GM12801 (cell line): ENCODE measurements around the gene HRH4.

Experiments used
- CTCF ChIP-seq: IDR thresholded peaks from one replicate; pipeline ENCODE4 v1.5.1; 2011; ENCODE audit warnings: control low read depth; ENCODE audit not compliant: insufficient read length; ENCODE audit errors: extremely low read depth

Gene HRH4

GRCh38 chr18:24479371-24479770, 18.9 kb downstream of the HRH4 start:
- TF ChIP-seq CTCF: no peak

DNA sequence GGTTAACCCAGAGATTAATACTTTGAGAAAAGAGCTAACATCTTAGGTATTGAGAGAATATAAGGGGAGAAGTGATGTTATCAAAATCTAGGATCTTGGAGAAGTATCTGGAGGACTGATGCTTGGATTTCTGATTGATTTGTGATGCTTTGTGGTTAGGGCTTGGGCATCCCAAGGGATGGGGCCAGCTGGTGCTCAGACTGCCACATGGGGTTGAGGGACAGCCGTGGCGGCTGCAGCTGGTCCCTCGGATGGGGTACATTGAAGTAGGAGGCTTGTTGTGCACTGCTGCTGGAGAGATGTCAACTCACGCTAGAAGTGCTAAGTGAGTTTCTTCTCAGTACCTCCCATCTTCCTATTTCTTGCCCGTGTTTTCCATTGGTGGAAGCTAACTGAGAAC, 22.4 kb downstream of the HRH4 start:
- no peak for TF ChIP-seq CTCF

GRCh38 chr18:24485681-24486080, 25.2 kb downstream of the HRH4 start:
- no peak for TF ChIP-seq CTCF

- no peak for TF ChIP-seq CTCF
Observed at GRCh38 chr18:24486684-24487083, 26.2 kb downstream of the HRH4 start.

DNA sequence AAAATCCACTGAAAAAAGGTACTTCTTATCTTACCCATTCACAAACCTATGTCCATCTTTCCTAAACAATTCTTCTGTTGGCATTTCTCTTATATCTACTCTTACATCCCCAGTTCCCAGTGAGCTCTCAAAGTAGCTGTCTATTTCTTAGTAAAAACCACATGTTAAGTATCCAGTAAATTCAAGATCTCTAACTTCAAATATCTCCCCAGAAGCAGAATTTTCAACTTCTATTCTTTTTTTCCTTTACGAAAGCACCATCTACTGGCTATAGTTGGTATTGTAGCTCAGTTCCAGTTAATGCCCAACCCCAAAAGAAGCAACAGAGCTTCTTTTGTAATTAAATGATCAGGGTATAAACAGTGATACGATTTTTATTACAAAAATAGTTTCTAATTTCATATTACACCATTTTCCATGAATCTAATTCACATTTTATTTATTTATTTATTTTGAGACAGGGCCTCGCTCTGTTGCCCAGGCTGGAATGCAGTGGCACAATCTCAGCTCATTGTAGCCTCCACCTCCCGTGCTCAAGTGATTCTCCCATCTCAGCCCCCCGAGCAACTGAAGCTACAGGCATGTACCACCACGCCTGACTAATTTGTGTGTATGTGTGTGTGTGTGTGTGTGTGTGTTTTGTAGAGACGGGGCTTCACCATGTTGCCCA, 28.5 kb downstream of the HRH4 start:
- TF ChIP-seq CTCF: no peak

DNA sequence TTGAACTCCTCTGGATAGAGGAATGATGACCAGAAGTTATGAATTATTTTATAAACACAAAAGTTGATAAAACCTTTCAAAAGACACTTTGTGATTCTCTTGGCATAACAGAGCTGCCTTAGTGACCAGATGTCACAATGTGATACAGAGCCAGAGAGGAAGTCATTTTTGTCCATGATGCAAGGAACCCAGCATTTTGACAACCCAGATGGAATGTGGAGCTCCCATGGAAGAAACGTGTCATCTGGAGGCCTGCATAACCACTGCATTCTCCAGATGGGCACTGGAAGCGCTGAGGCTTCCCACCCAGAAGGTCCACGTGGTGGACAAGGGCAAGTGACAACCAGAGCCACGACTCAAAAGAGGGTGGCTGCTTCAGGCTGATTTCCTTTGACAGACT, 30.1 kb downstream of the HRH4 start:
- TF ChIP-seq CTCF: no peak

GRCh38 chr18:24491927-24492834, 31.7 kb downstream of the HRH4 start:
- no peak for TF ChIP-seq CTCF
